Left ventricle myocardium inferior (tissue), 1 donor: ENCODE data around the gene CTSA. TPM values are rescaled to one million over a fixed set of nuclear protein-coding genes. Genes with fewer than 3 reads are reported as not detected.

Source experiments
- DNase-seq: peaks from one replicate; pipeline ENCODE4 v3.0.0-alpha.2; 2020
- H3K27ac ChIP-seq: fragments of 200-600 bp; replicated peaks from 2 replicates; pipeline ENCODE4 v1.8.0; 2021
- H3K27me3 ChIP-seq: fragments of 200-600 bp; 2 replicates; pipeline ENCODE4 v1.8.0; 2021; ENCODE audit warnings: low read depth
- H3K36me3 ChIP-seq: fragments of 200-600 bp; 2 replicates; pipeline ENCODE4 v1.8.0; 2021
- H3K4me1 ChIP-seq: fragments of 200-600 bp; 2 replicates; pipeline ENCODE4 v1.8.0; 2021
- H3K4me3 ChIP-seq: fragments of 200-600 bp; 2 replicates; pipeline ENCODE4 v1.8.0; 2021; ENCODE audit warnings: mild to moderate bottlenecking, moderate library complexity
- H3K9me3 ChIP-seq: fragments of 200-600 bp; replicated peaks from 2 replicates; pipeline ENCODE4 v1.8.0; 2021
- CTCF ChIP-seq: fragments of 200-600 bp; IDR thresholded peaks from 2 replicates; pipeline ENCODE4 v1.8.0; 2021; ENCODE audit warnings: antibody characterized with exemption, mild to moderate bottlenecking, borderline replicate concordance
- intact Hi-C: fragments of 100-400 bp; cut with micrococcal nuclease; formaldehyde crosslinking; loops from one replicate; pipeline ENCODE4 v1.11.0; 2022
- total RNA-seq: library from RNA; stranded (reverse); fragmentation: NEBNext Ultra II Directional; extraction: Animal tissue kit (Norgen Biotek cat#: 25700); gene quantifications from one replicate; pipeline ENCODE4 v1.2.1, GENCODE V29; 2021
- donor health status: DM: no; HTN: yes; CAD: no; lungs with severe emphysema.

Gene CTSA
- total RNA-seq, 1 donor from 2014 or later = 116 TPM

DNA sequence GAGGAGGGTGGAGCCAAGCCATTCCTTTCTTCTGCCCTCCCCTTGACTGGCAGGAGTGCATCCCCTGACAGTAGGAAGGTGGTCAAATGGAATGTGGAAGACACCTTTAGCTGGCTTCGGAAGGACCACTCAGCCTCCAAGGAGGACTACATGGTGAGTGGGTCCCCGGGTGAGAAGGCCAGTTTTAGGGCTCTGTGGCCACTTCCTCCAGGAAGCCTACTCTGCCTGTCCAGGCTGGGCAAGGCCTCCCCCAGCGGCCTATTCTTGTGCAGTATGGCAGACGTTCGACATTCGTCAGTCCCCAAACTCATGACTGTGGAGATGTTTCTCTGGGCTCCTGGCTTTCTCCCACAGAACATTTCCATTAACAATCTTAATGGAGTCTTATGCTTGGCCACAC is 52.5 kb downstream of the CTSA start:
- no peaks in the 10 kb centered on the region for H3K27me3 ChIP-seq
- H3K4me1 ChIP-seq = peaks cover 3% of the 10 kb centered on the region
- TF ChIP-seq CTCF = no peak
- H3K27ac ChIP-seq = no peak overlapping the region
- H3K36me3 ChIP-seq = peaks cover 100% of the 10 kb centered on the region
- H3K4me3 ChIP-seq = no peak overlapping the region
- no peaks in the 10 kb centered on the region for H3K9me3 ChIP-seq
- intact Hi-C loops = no loop called here
- no peak for DNase-seq

DNA sequence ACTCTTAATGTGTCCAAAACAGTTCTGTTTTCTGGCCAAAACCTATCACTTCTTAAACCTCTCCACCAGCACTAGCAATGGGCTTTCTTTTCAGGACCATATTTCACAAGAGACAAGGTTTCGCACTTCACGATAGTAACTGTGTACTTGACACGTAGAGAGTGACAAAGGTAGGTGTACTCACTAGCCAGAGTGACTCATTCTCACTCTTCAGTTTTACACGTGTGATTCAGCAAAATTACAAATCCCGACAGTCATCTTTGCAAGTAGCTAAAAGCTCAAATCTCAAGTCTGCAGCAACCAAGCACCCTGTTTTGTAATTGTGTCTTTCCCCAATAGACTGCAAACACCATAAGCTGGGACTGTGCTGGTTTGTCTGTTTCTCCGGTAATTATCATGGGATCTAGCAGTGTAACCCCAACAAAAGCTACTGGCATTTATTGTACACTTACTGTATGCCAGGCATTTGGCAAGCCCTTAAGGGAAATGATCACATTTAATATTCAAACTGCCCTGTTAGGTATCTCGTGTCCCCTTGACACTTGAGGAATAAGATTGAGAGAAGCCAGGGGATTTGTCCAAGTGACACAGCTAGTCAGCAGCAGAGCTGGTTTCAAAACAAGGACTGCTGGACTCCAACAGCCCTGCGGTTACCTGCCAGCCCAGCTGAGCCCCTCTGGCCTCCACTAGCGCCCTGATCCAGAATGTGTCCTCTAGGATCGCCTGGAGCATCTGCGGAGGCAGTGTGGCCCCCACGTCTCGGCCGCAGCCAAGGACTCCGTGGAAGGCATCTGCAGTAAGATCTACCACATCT is 53.2 kb downstream of the CTSA start:
- TF ChIP-seq CTCF = no peak
- Histone ChIP-seq H3K4me3 (no peak overlapping the region), H3K27ac (no peak overlapping the region), H3K27me3 (no peaks in the 10 kb centered on the region), H3K4me1 (peaks cover 3% of the 10 kb centered on the region), H3K9me3 (no peaks in the 10 kb centered on the region), H3K36me3 (peaks cover 100% of the 10 kb centered on the region)
- DNase-seq = no peak
- intact Hi-C loops = no loop called here

DNA sequence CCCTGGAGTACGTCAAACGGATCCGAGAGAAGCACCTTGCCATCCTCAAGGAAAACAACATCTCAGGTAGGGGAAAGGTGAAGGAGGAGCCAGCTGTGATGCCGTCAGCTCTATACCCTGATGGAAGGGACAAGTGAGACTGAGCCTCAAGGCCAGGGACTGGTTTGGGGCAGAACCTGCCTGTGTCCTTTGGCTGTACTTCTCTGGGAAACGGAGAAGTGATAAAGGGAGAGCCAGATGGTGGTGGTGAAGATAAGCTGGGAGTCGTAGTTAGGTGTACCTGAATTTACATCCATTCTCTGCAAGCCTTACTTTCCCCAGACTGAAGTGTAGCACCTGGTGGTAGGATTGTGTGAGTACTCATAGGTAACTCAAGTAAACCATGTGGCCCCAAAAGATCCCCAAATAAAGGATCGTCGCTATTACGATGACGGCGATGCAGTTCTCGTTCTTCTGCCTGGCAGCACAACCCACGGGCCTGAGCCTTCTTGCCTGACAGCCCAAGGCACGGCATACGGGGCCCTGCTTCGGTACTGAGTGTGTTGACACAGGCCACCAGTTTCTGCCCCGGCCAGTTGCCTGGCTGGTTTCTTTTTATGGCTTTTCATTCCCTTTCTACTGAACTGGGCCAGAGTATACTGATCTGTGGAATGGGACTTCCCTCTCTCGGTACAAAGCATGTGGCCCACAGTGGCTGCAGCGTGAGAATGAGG is 54.0 kb downstream of the CTSA start:
- H3K4me1 ChIP-seq = peaks cover 3% of the 10 kb centered on the region
- H3K27me3 ChIP-seq = no peaks in the 10 kb centered on the region
- intact Hi-C loops = no loop called here
- H3K4me3 ChIP-seq = no peak overlapping the region
- peaks cover 100% of the 10 kb centered on the region for H3K36me3 ChIP-seq
- no peak overlapping the region for H3K27ac ChIP-seq
- no peak for TF ChIP-seq CTCF
- DNase-seq = no peak
- H3K9me3 ChIP-seq = no peaks in the 10 kb centered on the region

GRCh38 chr20:45945678-45946148 is 54.6 kb downstream of the CTSA start:
- H3K36me3 ChIP-seq = peaks cover 100% of the 10 kb centered on the region
- H3K4me3 ChIP-seq = no peak overlapping the region
- H3K9me3 ChIP-seq = no peaks in the 10 kb centered on the region
- H3K27me3 ChIP-seq = no peaks in the 10 kb centered on the region
- peaks cover 3% of the 10 kb centered on the region for H3K4me1 ChIP-seq
- H3K27ac ChIP-seq = peak overlapping the region; percentile 21
- no peak for DNase-seq
- TF ChIP-seq CTCF = no peak
- intact Hi-C loops = no loop called here

DNA sequence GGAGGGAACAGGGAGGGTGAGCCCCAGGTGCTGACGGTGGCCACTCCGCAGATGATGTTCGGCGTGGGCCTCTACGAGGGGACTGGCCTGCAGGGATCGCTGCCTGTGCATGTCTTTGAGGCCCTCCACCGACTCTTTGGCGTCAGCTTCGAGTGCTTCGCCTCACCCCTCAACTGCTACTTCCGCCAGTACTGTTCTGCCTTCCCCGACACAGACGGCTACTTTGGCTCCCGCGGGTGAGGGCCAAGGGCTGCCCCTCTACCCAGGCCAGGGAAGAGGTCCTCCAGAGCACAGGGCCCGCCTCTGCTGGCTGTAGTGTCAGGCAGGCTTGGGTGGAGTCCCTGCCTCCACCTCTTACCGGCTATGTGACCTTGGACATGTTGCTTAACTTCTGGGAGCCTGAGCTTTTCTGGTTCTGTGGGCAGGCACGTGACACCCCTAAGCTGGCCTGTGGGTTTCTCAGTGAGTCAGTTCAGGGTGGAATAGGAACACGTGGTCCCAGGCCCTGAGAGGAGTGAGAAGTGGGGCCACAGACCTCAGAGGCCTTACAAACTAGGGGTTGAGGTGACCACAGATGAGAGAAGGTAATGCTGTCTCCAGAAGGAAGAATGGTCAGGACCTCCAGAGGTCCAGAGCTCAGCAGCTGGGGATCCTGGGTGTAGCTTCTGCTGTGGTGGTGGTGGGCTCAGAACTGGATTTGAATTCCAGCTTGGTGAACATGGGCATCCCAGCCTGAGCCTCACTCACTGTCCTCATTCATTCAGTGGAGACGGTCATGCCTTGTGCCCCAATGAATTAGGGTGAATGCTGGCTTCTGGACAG is 55.2 kb downstream of the CTSA start:
- H3K27ac ChIP-seq = peak overlapping the region; percentile 21
- no peaks in the 10 kb centered on the region for H3K27me3 ChIP-seq
- no peak overlapping the region for H3K4me3 ChIP-seq
- no peaks in the 10 kb centered on the region for H3K9me3 ChIP-seq
- peaks cover 100% of the 10 kb centered on the region for H3K36me3 ChIP-seq
- H3K4me1 ChIP-seq = peaks cover 3% of the 10 kb centered on the region
- TF ChIP-seq CTCF = no peak
- no peak for DNase-seq
- intact Hi-C loops = no loop called here
